ENCODE measurements around the gene EFCAB6.

Gene EFCAB6

DNA sequence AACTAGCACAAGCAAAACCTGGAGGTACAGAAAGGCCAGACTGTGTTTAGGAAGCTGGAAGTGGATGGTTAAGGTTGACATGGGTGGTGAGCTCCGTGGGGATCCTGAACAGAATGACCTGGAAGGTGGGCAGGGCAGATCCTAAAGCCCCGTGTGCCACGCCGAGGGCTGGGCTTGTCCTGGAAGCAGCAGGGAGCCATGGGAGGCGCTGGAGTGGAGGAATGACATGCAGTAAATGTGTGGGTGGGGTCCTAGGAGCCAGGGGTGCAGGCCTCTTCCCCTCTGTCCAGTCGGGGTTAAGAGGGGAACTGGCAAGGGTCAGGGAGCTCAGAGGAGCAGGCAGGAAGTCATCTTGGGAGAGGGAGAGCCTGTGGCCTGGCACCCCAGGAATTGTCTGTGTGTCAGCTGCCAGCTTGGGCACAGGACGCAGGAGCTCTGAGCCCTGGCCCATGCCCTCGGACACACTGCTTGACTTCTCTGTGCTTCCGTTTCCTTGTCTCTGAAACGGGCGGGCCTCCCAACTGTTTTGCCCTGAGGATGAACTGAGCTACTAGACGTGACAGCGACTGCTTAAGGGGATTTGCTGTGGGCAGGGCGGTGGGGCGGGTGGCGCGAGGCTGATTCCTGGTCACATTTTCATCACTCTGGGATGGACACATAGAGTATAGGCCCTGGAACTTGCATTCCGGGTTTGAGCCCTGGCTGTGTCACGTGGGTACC, 324.6 kb downstream of the EFCAB6 start:
- TF ChIP-seq, protein P1, sequence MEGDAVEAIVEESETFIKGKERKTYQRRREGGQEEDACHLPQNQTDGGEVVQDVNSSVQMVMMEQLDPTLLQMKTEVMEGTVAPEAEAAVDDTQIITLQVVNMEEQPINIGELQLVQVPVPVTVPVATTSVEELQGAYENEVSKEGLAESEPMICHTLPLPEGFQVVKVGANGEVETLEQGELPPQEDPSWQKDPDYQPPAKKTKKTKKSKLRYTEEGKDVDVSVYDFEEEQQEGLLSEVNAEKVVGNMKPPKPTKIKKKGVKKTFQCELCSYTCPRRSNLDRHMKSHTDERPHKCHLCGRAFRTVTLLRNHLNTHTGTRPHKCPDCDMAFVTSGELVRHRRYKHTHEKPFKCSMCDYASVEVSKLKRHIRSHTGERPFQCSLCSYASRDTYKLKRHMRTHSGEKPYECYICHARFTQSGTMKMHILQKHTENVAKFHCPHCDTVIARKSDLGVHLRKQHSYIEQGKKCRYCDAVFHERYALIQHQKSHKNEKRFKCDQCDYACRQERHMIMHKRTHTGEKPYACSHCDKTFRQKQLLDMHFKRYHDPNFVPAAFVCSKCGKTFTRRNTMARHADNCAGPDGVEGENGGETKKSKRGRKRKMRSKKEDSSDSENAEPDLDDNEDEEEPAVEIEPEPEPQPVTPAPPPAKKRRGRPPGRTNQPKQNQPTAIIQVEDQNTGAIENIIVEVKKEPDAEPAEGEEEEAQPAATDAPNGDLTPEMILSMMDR (IDR thresholded peaks at IDR 0.05; ENCODE audit: insufficient read depth, low read length, missing control alignments), result no peak
- POLR2A ChIA-PET, result no interaction called here
- DNase-seq (ENCODE audit: low read depth, low spot score), result no peak
- H3K4me3 ChIP-seq (ENCODE audit: low read depth, low read length), result no peak overlapping the region
- CTCF ChIA-PET, result no interaction called here

DNA sequence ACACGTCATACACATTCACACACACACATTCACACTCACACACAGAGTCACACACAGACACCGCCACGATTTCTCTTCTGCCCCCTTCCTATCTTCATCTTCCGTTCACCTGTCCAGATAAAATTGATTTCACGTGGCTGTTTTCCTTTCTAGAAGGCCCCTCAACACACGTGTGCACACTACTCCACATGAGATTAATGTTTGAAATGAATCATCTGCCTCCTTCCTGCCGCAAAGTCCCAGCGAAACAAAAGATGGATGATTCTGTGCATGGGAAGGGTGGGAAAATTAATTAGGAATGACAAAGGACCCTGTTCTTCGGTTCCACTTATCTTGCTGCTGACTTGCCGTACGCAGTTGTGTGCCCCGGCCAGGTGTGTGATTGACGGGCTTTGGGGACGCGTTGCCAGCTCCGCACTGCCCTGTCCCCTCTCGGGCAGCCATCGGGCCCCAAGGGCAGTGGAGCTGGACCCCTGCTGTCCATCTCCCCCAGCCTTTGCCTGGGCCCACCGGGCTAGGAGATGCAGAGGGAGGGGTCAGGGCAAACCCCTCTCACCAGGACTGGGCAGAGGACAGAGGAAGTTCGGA, 326.5 kb downstream of the EFCAB6 start:
- DNase-seq (ENCODE audit: low read depth, low spot score), result no peak
- H3K4me3 ChIP-seq (ENCODE audit: low read depth, low read length), result no peak overlapping the region
- ChIA-PET CTCF (no interaction called here), POLR2A (no interaction called here)
- TF ChIP-seq, protein P1 (IDR thresholded peaks at IDR 0.05; ENCODE audit: insufficient read depth, low read length, missing control alignments), result no peak

DNA sequence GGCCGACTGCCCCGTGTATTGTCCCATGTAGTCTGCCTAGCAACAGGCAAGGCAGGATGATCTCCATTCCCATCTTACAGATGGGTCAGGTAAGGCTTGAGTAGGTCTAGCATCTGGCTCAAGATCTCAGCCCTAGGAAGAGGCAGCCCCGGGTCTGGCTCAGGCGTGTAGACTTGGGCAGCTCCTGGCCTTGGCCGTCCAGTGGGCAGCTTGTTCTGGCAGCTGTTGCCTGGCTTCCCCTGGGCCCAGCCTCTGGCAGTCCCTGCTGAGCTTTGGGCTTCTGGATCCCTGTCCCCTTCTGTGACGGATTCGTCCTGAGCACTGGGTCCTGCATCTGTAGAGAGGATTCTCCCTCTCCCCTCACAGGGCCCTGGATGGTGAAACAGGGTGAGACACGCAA, 327.9 kb downstream of the EFCAB6 start:
- H3K4me3 ChIP-seq (ENCODE audit: low read depth, low read length), result no peak overlapping the region
- TF ChIP-seq, protein P1 (IDR thresholded peaks at IDR 0.05; ENCODE audit: insufficient read depth, low read length, missing control alignments), result no peak
- DNase-seq (ENCODE audit: low read depth, low spot score), result no peak
- ChIA-PET CTCF (no interaction called here), POLR2A (no interaction called here)

DNA sequence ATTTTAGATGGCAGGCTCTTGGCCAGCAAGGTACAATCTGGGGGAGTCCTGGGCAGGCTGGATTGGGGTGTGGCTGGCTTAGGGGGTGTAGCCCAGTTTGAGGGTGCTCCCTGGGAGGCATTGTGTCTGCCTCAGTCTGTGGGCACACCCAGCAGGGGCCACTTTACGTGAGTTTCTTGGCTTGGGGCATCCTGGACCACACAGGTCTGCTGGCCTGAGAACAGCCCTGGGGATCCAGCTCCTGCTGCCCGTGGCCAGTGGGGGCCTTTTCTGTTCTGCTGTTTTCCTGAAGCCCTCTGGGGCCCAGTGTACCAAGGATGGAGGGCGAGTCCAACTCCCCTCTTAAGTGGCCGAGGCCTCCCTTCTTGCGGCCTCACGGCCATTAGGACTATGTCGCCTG, 328.4 kb downstream of the EFCAB6 start:
- ChIA-PET CTCF (no interaction called here), POLR2A (no interaction called here)
- no peak overlapping the region for H3K4me3 ChIP-seq (ENCODE audit: low read depth, low read length)
- no peak for DNase-seq (ENCODE audit: low read depth, low spot score)
- TF ChIP-seq, protein P1 (IDR thresholded peaks at IDR 0.05; ENCODE audit: insufficient read depth, low read length, missing control alignments), result no peak

DNA sequence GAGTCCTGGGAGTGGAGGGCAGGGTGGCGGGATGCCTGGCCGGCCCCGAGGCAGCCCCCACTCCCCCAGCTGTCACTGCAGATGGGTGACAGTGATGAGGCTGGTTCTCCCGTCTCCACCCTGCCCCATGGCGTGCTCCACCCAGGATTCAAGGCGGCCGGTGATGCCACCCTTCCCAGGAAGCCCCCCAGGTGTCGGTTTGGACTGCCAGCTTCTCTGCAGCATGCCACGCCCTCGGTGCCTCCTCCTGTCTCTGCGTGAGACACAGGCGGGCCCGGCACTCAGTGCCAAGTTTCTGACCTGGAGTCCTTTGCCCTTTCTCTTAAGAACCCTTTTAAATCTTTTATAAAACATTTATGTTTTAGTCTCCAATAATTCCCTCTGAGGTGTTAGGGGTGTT, 328.8 kb downstream of the EFCAB6 start:
- TF ChIP-seq, protein P1 (IDR thresholded peaks at IDR 0.05; ENCODE audit: insufficient read depth, low read length, missing control alignments), result no peak
- H3K4me3 ChIP-seq (ENCODE audit: low read depth, low read length), result no peak overlapping the region
- no peak for DNase-seq (ENCODE audit: low read depth, low spot score)
- ChIA-PET CTCF (no interaction called here), POLR2A (no interaction called here)

DNA sequence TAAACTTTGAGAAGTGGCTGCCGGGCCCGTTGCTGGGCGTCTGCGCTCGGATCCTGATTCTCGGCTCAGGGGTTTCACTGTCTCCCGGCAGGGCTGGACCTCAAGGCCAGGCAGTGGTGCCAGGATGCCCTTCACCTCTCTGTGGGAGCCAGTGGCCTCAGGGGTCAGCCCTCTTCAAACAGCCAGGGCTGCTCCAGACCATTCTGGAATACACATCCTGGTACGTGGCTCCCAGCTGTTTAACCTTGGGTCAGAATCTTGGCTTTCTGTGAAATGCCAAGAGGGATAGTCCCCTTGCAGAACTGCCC, 329.8 kb downstream of the EFCAB6 start:
- POLR2A ChIA-PET, result no interaction called here
- TF ChIP-seq, protein P1 (IDR thresholded peaks at IDR 0.05; ENCODE audit: insufficient read depth, low read length, missing control alignments), result no peak
- no peak overlapping the region for H3K4me3 ChIP-seq (ENCODE audit: low read depth, low read length)
- CTCF ChIA-PET, result no interaction called here
- DNase-seq (ENCODE audit: low read depth, low spot score), result no peak

Data from AG04449 (cell line).